Measurements from ENCODE around the gene IL9. TPM values are rescaled to one million over a fixed set of nuclear protein-coding genes. Genes with fewer than 3 reads are reported as not detected.

The IL9 gene
- total RNA-seq (2013; cell fraction: nucleolus; rRNA removed) = not detected in 2 replicates
- total RNA-seq (2014; rRNA removed) (not detected in 2 replicates), total RNA-seq (2014; rRNA removed; fragmentation: Illumina TruSeq; extraction: Trizol) (not detected in 2 replicates), total RNA-seq (2021) (not detected in 2 replicates), polyA plus RNA-seq (2011; rRNA removed) (not detected in 2 replicates), polyA plus RNA-seq (2014; fragmentation: Illumina TruSeq; extraction: Trizol) (not detected in 2 replicates), polyA plus RNA-seq (2014; fragmentation: Nextera tagmentation; extraction: Ambion mirVana) (not detected), polyA plus RNA-seq (2014; rRNA removed) (not detected in 2 replicates), polyA plus RNA-seq (2016; fragmentation: Nextera tagmentation; extraction: Ambion mirVana) (not detected), polyA minus RNA-seq (2011; rRNA and poly(A)+ RNA removed) (not detected in 2 replicates), Bru-seq, nascent RNA (not detected), BruChase-seq, experiment 1, labeled RNA remaining after a 6-hour chase (not detected), BruChase-seq, experiment 2, labeled RNA remaining after a 2-hour chase (not detected)
- polyA plus RNA-seq (2011; ENCODE audit: low read depth) = not detected
- not detected in 2 replicates for polyA plus RNA-seq (2011; cell fraction: cytosol; rRNA removed)
- not detected in 2 replicates for polyA plus RNA-seq (2011; cell fraction: nucleus; rRNA removed)
- polyA plus RNA-seq (2012) = not detected in 2 replicates
- not detected in 2 replicates for polyA minus RNA-seq (2011; cell fraction: cytosol; rRNA and poly(A)+ RNA removed)
- not detected in 2 replicates for polyA minus RNA-seq (2011; cell fraction: nucleus; rRNA and poly(A)+ RNA removed)
- long read RNA-seq, experiment 1 = 0 reads
- long read RNA-seq, experiment 2 = 0 reads

DNA sequence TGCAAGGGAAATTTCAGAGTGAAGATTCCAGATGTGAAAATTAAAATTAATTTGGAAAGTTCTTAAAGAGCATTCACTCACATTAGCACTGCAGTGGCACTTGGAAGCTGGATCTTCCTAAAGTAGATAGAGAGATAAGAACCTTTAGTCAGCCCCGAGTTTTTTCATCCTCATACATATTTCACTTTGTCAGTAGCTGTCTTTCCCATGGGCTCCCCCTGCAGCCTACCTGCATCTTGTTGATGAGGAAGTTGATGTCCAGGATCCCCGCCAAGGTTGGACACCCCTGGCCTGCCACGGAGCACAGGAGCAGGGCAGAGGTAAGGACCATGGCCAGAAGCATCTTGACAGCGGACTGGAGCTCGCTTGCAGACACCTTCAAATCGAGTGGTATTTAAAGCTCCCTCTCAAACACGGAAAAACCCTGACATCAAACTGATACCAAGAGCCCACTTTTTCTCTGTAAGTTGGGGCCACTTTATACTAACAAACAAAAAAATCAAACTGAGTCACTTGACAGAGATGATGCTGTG, at the start of gene IL9:
IL9 (minus strand) TSS at position 368 of the 533 bp plus-strand sequence; CDS start at position 343, 25 bp downstream.
- ChIA-PET SMC1A (ENCODE audit: uncharacterized antibody, unreplicated experiment) (interaction anchor here (1.0 kb wide), 1 partner anchor 10 kb away, joined by 3 read pairs; no protein-coding TSS in a partner anchor), RAD21 (ENCODE audit: unreplicated experiment) (no interaction called here), CTCF (no interaction called here), POLR2A (no interaction called here)
- intact Hi-C loops (cut with micrococcal nuclease; ENCODE audit: unreplicated experiment) (no loop called here), in situ Hi-C loops (cut with MboI) (no loop called here)
- FAIRE-seq (no peak), ATAC-seq (no peak), DNase-seq (ENCODE audit: low read depth, low spot score) (no peak)
- peaks cover 2 to 3% of the 10 kb centered on the region in 2 experiments; a peak in 1 of 4 replicates for H3K27me3 ChIP-seq (replicated peaks in 1 of 2; ENCODE audit: control insufficient read depth in 2 of 2, insufficient read depth in 2 of 2, low read length in 1 of 2)
- H3K4me2 ChIP-seq (ENCODE audit: control insufficient read depth, insufficient read depth) = no peak within 1 kb of the TSS
- no peak within 1 kb of the TSS for H3K4me3 ChIP-seq
- under 1% methylated on average over 7 of the region's 7 CpGs for whole genome bisulfite sequencing (ENCODE audit: insufficient coverage, insufficient replicate concordance, low lambda C conversion rate, missing lambda C conversion rate)
- H2AFZ ChIP-seq (ENCODE audit: control insufficient read depth, low read depth, low read length) = no peak within 1 kb of the TSS
- H3K9me3 ChIP-seq (replicated peaks; ENCODE audit: control insufficient read depth, insufficient read depth, low read length) = no peaks in the 10 kb centered on the region
- no peaks in the 10 kb centered on the region for H4K20me1 ChIP-seq (ENCODE audit: control insufficient read depth, insufficient read depth)
- H3K9ac ChIP-seq (ENCODE audit: control insufficient read depth, insufficient read depth, low read length) = no peak within 1 kb of the TSS
- BruUV-seq (replicated peaks) = no TSS peak
- no peaks in the 10 kb centered on the region for H3K36me3 ChIP-seq (ENCODE audit: control insufficient read depth in 2 of 2, insufficient read depth in 2 of 2, low read length in 1 of 2)
- TF ChIP-seq, protein P1, sequence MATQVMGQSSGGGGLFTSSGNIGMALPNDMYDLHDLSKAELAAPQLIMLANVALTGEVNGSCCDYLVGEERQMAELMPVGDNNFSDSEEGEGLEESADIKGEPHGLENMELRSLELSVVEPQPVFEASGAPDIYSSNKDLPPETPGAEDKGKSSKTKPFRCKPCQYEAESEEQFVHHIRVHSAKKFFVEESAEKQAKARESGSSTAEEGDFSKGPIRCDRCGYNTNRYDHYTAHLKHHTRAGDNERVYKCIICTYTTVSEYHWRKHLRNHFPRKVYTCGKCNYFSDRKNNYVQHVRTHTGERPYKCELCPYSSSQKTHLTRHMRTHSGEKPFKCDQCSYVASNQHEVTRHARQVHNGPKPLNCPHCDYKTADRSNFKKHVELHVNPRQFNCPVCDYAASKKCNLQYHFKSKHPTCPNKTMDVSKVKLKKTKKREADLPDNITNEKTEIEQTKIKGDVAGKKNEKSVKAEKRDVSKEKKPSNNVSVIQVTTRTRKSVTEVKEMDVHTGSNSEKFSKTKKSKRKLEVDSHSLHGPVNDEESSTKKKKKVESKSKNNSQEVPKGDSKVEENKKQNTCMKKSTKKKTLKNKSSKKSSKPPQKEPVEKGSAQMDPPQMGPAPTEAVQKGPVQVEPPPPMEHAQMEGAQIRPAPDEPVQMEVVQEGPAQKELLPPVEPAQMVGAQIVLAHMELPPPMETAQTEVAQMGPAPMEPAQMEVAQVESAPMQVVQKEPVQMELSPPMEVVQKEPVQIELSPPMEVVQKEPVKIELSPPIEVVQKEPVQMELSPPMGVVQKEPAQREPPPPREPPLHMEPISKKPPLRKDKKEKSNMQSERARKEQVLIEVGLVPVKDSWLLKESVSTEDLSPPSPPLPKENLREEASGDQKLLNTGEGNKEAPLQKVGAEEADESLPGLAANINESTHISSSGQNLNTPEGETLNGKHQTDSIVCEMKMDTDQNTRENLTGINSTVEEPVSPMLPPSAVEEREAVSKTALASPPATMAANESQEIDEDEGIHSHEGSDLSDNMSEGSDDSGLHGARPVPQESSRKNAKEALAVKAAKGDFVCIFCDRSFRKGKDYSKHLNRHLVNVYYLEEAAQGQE (IDR thresholded peaks at IDR 0.05; ENCODE audit: low read depth, low read length) = peak; percentile 34; the same call in 1 of the 2 replicates
- TF ChIP-seq EZH2 (IDR thresholded peaks at IDR 0.05; ENCODE audit: borderline replicate concordance, control insufficient read depth, low read depth, low read length) (no peak), SUPT20H (IDR thresholded peaks at IDR 0.05; ENCODE audit: borderline replicate concordance, control insufficient read depth, low read depth, low read length) (no peak), KDM1A (IDR thresholded peaks at IDR 0.05; ENCODE audit: borderline replicate concordance) (no peak)
- no peak within 1 kb of the TSS for H3K27ac ChIP-seq (ENCODE audit: control insufficient read depth, insufficient read depth)
- H3K4me1 ChIP-seq (ENCODE audit: control insufficient read depth, insufficient read depth, low read length) = no peaks in the 10 kb centered on the region
- no peaks in the 10 kb centered on the region for H3K79me2 ChIP-seq (ENCODE audit: control insufficient read depth, insufficient read depth, low read length)
